Mesenchymal stem cell (in vitro differentiated cells and primary cell): ENCODE results near the gene PPP1R3F.

Source experiments
- DNase-seq: peaks from one replicate; pipeline ENCODE4 v3.0.0-alpha.2; 2013
- H2AFZ ChIP-seq: one replicate; pipeline ENCODE4 v1.6.1; 2013; ENCODE audit warnings: low read depth, mild to moderate bottlenecking, control low read depth, inconsistent platforms, low read length, moderate library complexity
- H2AK5ac ChIP-seq: 2 replicates; pipeline ENCODE4 v1.6.1; 2013; ENCODE audit warnings: low read length, moderate library complexity, mild to moderate bottlenecking, inconsistent platforms; ENCODE audit not compliant: severe bottlenecking
- H2BK120ac ChIP-seq: one replicate; pipeline ENCODE4 v1.6.1; 2013; ENCODE audit warnings: low read depth, mild to moderate bottlenecking, inconsistent platforms, low read length, moderate library complexity
- H2BK12ac ChIP-seq, 2 experiments: one replicate each; pipeline ENCODE4 v1.6.1; 2013; ENCODE audit warnings: inconsistent platforms in 2 of 2, low read length in 2 of 2, mild to moderate bottlenecking in 2 of 2, moderate library complexity in 2 of 2, control low read depth in 1 of 2
- H2BK15ac ChIP-seq: one replicate; pipeline ENCODE4 v1.6.1; 2013; ENCODE audit warnings: mild to moderate bottlenecking, low read depth, inconsistent platforms; ENCODE audit not compliant: poor library complexity, severe bottlenecking
- H2BK5ac ChIP-seq: 2 replicates; pipeline ENCODE4 v1.6.1; 2013; ENCODE audit warnings: low read depth, mild to moderate bottlenecking, low read length, control low read depth, inconsistent platforms; ENCODE audit not compliant: poor library complexity, severe bottlenecking
- H3K14ac ChIP-seq, 2 experiments: one replicate each; pipeline ENCODE4 v1.6.1; 2013; ENCODE audit warnings: inconsistent platforms in 2 of 2, low read length in 2 of 2, control low read depth in 1 of 2, mild to moderate bottlenecking in 1 of 2, moderate library complexity in 1 of 2
- H3K18ac ChIP-seq, 2 experiments: one replicate each; pipeline ENCODE4 v1.6.1; 2013; ENCODE audit warnings: inconsistent platforms in 2 of 2, low read length in 2 of 2, control low read depth in 1 of 2, low read depth in 1 of 2, mild to moderate bottlenecking in 1 of 2
- H3K23ac ChIP-seq, 2 experiments: one replicate each; pipeline ENCODE4 v1.6.1; 2013; ENCODE audit warnings: inconsistent platforms in 2 of 2, low read length in 2 of 2, mild to moderate bottlenecking in 2 of 2, moderate library complexity in 2 of 2, control low read depth in 1 of 2
- H3K27ac ChIP-seq: 2 replicates; pipeline ENCODE4 v1.5.1; 2013; ENCODE audit warnings: mild to moderate bottlenecking, moderate library complexity, low read length, control low read depth, inconsistent platforms; ENCODE audit not compliant: poor library complexity, severe bottlenecking
- H3K27me3 ChIP-seq, 2 experiments: 2 replicates each; pipeline versions ENCODE4 v1.6.1 to v1.7.0; 2013; ENCODE audit warnings: low read length in 2 of 2, mild to moderate bottlenecking in 2 of 2, moderate library complexity in 2 of 2, control low read depth in 1 of 2, inconsistent platforms in 1 of 2; ENCODE audit not compliant: control insufficient read depth in 1 of 2, insufficient read depth in 1 of 2
- H3K36me3 ChIP-seq, 2 experiments: 2 replicates each; pipeline versions ENCODE4 v1.6.1 to v1.7.0; 2013; ENCODE audit warnings: low read length in 2 of 2, control low read depth in 1 of 2, inconsistent platforms in 1 of 2, low read depth in 1 of 2, mild to moderate bottlenecking in 1 of 2; ENCODE audit not compliant: insufficient read depth in 2 of 2, control insufficient read depth in 1 of 2
- H3K4ac ChIP-seq, 2 experiments: one replicate each; pipeline ENCODE4 v1.6.1; 2013; ENCODE audit warnings: inconsistent platforms in 2 of 2, low read length in 2 of 2, mild to moderate bottlenecking in 2 of 2, moderate library complexity in 2 of 2, control low read depth in 1 of 2, low read depth in 1 of 2
- H3K4me1 ChIP-seq: 2 replicates; pipeline ENCODE4 v1.6.1; 2013; ENCODE audit warnings: low read depth, low read length, control low read depth; ENCODE audit not compliant: control insufficient read depth, insufficient read depth
- H3K4me2 ChIP-seq: 2 replicates; pipeline ENCODE4 v1.6.1; 2013; ENCODE audit warnings: low read length, mild to moderate bottlenecking, inconsistent platforms; ENCODE audit not compliant: poor library complexity, severe bottlenecking
- H3K4me3 ChIP-seq, 2 experiments: 2 replicates each; pipeline versions ENCODE4 v1.5.1 to v1.7.0; 2013; ENCODE audit warnings: low read length in 2 of 2, mild to moderate bottlenecking in 2 of 2, control low read depth in 1 of 2, low read depth in 1 of 2; ENCODE audit not compliant: insufficient read depth in 1 of 2
- H3K79me1 ChIP-seq: replicated peaks from 2 replicates; pipeline ENCODE4 v1.6.1; 2013; ENCODE audit warnings: mild to moderate bottlenecking, control low read depth, low read length, inconsistent platforms; ENCODE audit not compliant: poor library complexity, severe bottlenecking
- H3K9ac ChIP-seq: 2 replicates; pipeline ENCODE4 v1.7.0; 2013; ENCODE audit warnings: mild to moderate bottlenecking, low read length, moderate library complexity
- H3K9me3 ChIP-seq: 2 replicates; pipeline ENCODE4 v1.7.0; 2013; ENCODE audit warnings: mild to moderate bottlenecking, low read length; ENCODE audit not compliant: control insufficient read depth
- H4K8ac ChIP-seq: one replicate; pipeline ENCODE4 v1.6.1; 2013; ENCODE audit warnings: inconsistent platforms, mild to moderate bottlenecking, low read length, moderate library complexity
- H4K91ac ChIP-seq: one replicate; pipeline ENCODE4 v1.6.1; 2013; ENCODE audit warnings: mild to moderate bottlenecking, low read length, inconsistent platforms
- WGBS: methylation state at CpG from one replicate; pipeline ENCODE4 v1.1.7; 2013; ENCODE audit warnings: mixed read lengths; 5-methylcytosine and 5-hydroxymethylcytosine counted together

PPP1R3F gene

DNA sequence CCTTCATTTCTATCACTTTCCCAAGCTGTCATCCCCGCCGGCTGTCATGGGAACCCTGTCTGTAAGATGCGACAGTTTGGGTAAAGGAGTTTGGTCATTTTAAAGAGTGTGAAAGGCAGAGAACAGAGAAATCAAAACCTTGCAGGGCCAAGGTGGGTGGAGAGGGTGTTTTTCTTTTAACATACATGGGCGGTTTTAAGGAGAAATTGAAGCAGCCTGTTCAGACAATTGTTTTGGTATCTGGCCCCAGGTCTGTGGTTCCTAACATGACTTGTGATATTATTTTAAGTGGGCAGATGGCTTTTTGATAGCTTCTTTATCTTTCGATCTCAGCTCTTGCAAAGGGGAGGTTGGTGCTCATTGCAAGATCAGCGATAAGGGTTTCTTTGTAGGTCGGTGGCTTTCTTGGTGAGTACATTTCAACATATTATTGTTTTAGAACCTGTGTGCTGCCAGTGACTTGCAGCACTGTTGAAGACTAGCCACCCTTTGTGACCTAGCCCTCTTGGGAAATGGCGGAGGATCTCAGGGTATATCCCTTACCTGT lies 3.7 kb downstream of the PPP1R3F start:
- no peak overlapping the region for H2AK5ac ChIP-seq
- no peak overlapping the region for H3K23ac ChIP-seq
- peaks cover 22% of the 10 kb centered on the region for H3K4me1 ChIP-seq
- peaks cover 0 to 7% of the 10 kb centered on the region in 2 experiments for H3K36me3 ChIP-seq
- H4K8ac ChIP-seq: no peak overlapping the region
- no peaks in the 10 kb centered on the region for H3K9me3 ChIP-seq
- no peak overlapping the region for H4K91ac ChIP-seq
- no peak overlapping the region for H2AFZ ChIP-seq
- H3K14ac ChIP-seq: no peak overlapping the region
- DNase-seq: no peak
- no peak overlapping the region for H3K9ac ChIP-seq
- H2BK12ac ChIP-seq: no peak overlapping the region
- peaks cover 13% of the 10 kb centered on the region for H3K79me1 ChIP-seq
- H3K18ac ChIP-seq: no peak overlapping the region
- H3K27me3 ChIP-seq: no peaks in the 10 kb centered on the region
- no peak overlapping the region for H3K27ac ChIP-seq
- no peak overlapping the region for H3K4me3 ChIP-seq
- H3K4ac ChIP-seq: no peak overlapping the region
- no peak overlapping the region for H2BK120ac ChIP-seq
- H2BK15ac ChIP-seq: no peak overlapping the region
- H3K4me2 ChIP-seq: no peak overlapping the region
- WGBS: 92% methylated on average over 8 of the region's 8 CpGs
- no peak overlapping the region for H2BK5ac ChIP-seq

- peaks cover 14% of the 10 kb centered on the region for H3K4me1 ChIP-seq
- WGBS: no CpG with 5 or more reads among the region's 1 CpG
- no peak overlapping the region for H2BK15ac ChIP-seq
- no peak overlapping the region for H2BK120ac ChIP-seq
- H3K79me1 ChIP-seq: peaks cover 17% of the 10 kb centered on the region
- H2AFZ ChIP-seq: no peak overlapping the region
- H2AK5ac ChIP-seq: no peak overlapping the region
- no peak overlapping the region for H3K4me3 ChIP-seq
- DNase-seq: no peak
- H3K18ac ChIP-seq: no peak overlapping the region
- no peak overlapping the region for H3K27ac ChIP-seq
- H3K14ac ChIP-seq: no peak overlapping the region
- H4K91ac ChIP-seq: no peak overlapping the region
- H3K23ac ChIP-seq: no peak overlapping the region
- no peak overlapping the region for H4K8ac ChIP-seq
- no peak overlapping the region for H3K9ac ChIP-seq
- no peaks in the 10 kb centered on the region for H3K9me3 ChIP-seq
- peaks cover 0 to 7% of the 10 kb centered on the region in 2 experiments for H3K36me3 ChIP-seq
- no peaks in the 10 kb centered on the region for H3K27me3 ChIP-seq
- no peak overlapping the region for H2BK5ac ChIP-seq
- H3K4ac ChIP-seq: no peak overlapping the region
- no peak overlapping the region for H2BK12ac ChIP-seq
- no peak overlapping the region for H3K4me2 ChIP-seq
Measured at GRCh38 chrX:49276207-49276606, 6.6 kb downstream of the PPP1R3F start.

GRCh38 chrX:49276671-49277534 lies 7.3 kb downstream of the PPP1R3F start:
- no peak overlapping the region for H4K91ac ChIP-seq
- H3K36me3 ChIP-seq: peaks cover 0 to 7% of the 10 kb centered on the region in 2 experiments
- no peak overlapping the region for H3K18ac ChIP-seq
- H3K4me1 ChIP-seq: peaks cover 10% of the 10 kb centered on the region
- WGBS: 91% methylated on average over 16 of the region's 19 CpGs
- no peaks in the 10 kb centered on the region for H3K27me3 ChIP-seq
- H3K4ac ChIP-seq: no peak overlapping the region
- no peak overlapping the region for H3K4me2 ChIP-seq
- no peak for DNase-seq
- no peak overlapping the region for H3K14ac ChIP-seq
- no peak overlapping the region for H3K23ac ChIP-seq
- H3K79me1 ChIP-seq: peaks cover 17% of the 10 kb centered on the region
- H2BK120ac ChIP-seq: no peak overlapping the region
- H3K9ac ChIP-seq: no peak overlapping the region
- no peak overlapping the region for H2AFZ ChIP-seq
- H2BK15ac ChIP-seq: no peak overlapping the region
- no peak overlapping the region for H3K4me3 ChIP-seq
- H4K8ac ChIP-seq: no peak overlapping the region
- H2AK5ac ChIP-seq: no peak overlapping the region
- no peaks in the 10 kb centered on the region for H3K9me3 ChIP-seq
- no peak overlapping the region for H3K27ac ChIP-seq
- H2BK5ac ChIP-seq: no peak overlapping the region
- no peak overlapping the region for H2BK12ac ChIP-seq

DNA sequence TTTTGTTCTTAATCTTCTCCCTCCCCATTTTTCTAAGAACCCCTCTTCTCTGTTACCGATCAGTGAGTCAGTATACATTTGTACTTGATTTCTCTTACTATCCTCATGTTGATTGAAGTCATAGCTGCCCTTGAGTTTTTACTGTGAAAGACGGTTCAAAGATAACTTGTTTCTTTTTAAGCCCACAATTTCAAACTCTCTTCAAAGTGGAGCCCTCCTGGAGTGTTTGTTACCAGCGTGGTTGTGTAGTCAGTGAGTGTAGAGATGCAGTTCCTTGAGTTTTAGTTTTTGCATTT lies 7.9 kb downstream of the PPP1R3F start:
- H3K4me2 ChIP-seq: no peak overlapping the region
- DNase-seq: no peak
- no peak overlapping the region for H3K9ac ChIP-seq
- H3K27me3 ChIP-seq: peaks cover 0 to 2% of the 10 kb centered on the region in 2 experiments
- H2BK12ac ChIP-seq: no peak overlapping the region
- no peaks in the 10 kb centered on the region for H3K9me3 ChIP-seq
- no peak overlapping the region for H2AK5ac ChIP-seq
- H3K4me3 ChIP-seq: no peak overlapping the region
- no peak overlapping the region for H3K18ac ChIP-seq
- peaks cover 0 to 7% of the 10 kb centered on the region in 2 experiments for H3K36me3 ChIP-seq
- no peak overlapping the region for H3K27ac ChIP-seq
- H3K79me1 ChIP-seq: peaks cover 15% of the 10 kb centered on the region
- H3K14ac ChIP-seq: no peak overlapping the region
- no peak overlapping the region for H4K91ac ChIP-seq
- no peak overlapping the region for H3K23ac ChIP-seq
- 100% methylated on average over 1 of the region's 3 CpGs for WGBS
- H3K4ac ChIP-seq: no peak overlapping the region
- no peak overlapping the region for H4K8ac ChIP-seq
- no peak overlapping the region for H2BK15ac ChIP-seq
- peaks cover 7% of the 10 kb centered on the region for H3K4me1 ChIP-seq
- no peak overlapping the region for H2BK120ac ChIP-seq
- no peak overlapping the region for H2AFZ ChIP-seq
- no peak overlapping the region for H2BK5ac ChIP-seq
